ENCODE data around the gene CRYL1.

- TF ChIP-seq CTCF (IDR thresholded peaks at IDR 0.05) (no peak), POLR2A (IDR thresholded peaks at IDR 0.05) (no peak)
Observed at GRCh38 chr13:20544201-20544923, 18.7 kb upstream of the CRYL1 start.

Measured in adrenal gland (tissue), 5 donors.